IMR-90 (cell line): ENCODE data around the gene HSPB7.
A peak's percentile ranks its signal among the peaks of the same experiment; 100 is the strongest.

Experiments
- CEBPB ChIP-seq: IDR thresholded peaks from 2 replicates; pipeline ENCODE4 v1.6.1; 2012; ENCODE audit warnings: low read depth, low read length, improper control_type of control experiment
- FOS ChIP-seq: fragments of 150-350 bp; IDR thresholded peaks from 2 replicates; pipeline ENCODE4 v1.6.1; 2016; ENCODE audit warnings: low read depth, low read length
- MAFK ChIP-seq: IDR thresholded peaks from 2 replicates; pipeline ENCODE4 v1.6.1; 2012; ENCODE audit warnings: low read depth, low read length, improper control_type of control experiment
- POLR2A ChIP-seq: IDR thresholded peaks from 2 replicates; pipeline ENCODE4 v1.6.1; 2012; ENCODE audit warnings: mild to moderate bottlenecking, low read depth, low read length
- RFX5 ChIP-seq: IDR thresholded peaks from 2 replicates; pipeline ENCODE4 v1.8.0; 2012; ENCODE audit warnings: low read depth, mild to moderate bottlenecking, low read length, moderate library complexity
- SMC3 ChIP-seq: fragments of 150-350 bp; IDR thresholded peaks from 2 replicates; pipeline ENCODE4 v1.6.1; 2016; ENCODE audit warnings: low read depth, mild to moderate bottlenecking, antibody characterized with exemption, low read length, moderate library complexity
- TF ChIP-seq, protein P1 (sequence below): conservative IDR thresholded peaks from 2 replicates; pipeline ENCODE4 v1.5.1; 2012; ENCODE audit warnings: mild to moderate bottlenecking, low read depth, low read length, improper control_type of control experiment

DNA sequence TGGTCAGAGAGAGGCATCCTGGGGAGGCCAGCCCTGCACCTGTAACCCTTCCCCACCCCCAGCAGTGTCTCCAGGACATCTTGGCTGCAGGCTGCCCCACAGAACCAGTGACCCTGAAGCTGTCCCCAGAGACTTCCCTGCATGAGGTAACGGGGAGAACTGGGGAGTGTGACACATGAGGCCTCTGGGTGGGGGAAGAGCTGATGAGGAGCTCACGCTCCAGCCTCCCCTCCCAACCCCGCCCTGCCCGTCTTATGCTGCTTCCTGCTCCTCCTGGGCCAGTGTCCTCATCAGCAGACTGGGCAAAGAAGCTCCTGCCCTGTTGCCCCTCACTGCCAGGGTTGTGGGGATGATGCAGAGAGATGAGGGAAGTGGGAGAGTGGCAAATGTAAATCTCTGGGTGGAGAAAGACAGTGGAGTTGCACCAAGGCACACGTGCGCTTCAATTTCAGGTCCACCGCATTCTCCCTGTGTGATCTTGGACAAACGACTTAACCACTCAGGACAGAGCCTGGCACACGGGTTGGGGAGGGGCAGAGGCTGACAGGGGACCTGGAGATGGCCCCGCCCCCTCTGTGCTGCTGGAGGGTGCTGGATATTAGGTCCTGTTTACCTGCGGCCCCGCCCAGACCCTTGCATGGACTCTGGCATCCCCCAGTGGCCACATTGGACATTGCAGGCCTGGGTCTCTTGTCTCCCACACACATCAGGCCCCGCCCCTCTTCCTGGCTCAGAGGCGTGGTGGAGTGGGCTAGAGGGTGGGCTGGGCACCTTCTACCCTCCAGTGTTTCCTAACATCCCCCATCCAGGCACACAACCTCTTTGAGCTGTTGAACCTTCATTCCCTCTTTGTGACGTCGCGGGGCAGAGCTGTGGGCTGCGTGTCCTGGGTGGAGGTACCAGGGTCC, 38.0 kb upstream of the HSPB7 start:
- TF ChIP-seq, protein P1, sequence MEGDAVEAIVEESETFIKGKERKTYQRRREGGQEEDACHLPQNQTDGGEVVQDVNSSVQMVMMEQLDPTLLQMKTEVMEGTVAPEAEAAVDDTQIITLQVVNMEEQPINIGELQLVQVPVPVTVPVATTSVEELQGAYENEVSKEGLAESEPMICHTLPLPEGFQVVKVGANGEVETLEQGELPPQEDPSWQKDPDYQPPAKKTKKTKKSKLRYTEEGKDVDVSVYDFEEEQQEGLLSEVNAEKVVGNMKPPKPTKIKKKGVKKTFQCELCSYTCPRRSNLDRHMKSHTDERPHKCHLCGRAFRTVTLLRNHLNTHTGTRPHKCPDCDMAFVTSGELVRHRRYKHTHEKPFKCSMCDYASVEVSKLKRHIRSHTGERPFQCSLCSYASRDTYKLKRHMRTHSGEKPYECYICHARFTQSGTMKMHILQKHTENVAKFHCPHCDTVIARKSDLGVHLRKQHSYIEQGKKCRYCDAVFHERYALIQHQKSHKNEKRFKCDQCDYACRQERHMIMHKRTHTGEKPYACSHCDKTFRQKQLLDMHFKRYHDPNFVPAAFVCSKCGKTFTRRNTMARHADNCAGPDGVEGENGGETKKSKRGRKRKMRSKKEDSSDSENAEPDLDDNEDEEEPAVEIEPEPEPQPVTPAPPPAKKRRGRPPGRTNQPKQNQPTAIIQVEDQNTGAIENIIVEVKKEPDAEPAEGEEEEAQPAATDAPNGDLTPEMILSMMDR, result peak; percentile 88
- TF ChIP-seq POLR2A (no peak), RFX5 (no peak), CEBPB (no peak), MAFK (no peak), SMC3 (peak; percentile 75), FOS (no peak)
